CD1c-positive myeloid dendritic cell (primary cell): ENCODE results near the gene CROCC2.

ENCODE experiments used
- DNase-seq: peaks from one replicate; pipeline ENCODE4 v3.0.0-alpha.2; 2016; ENCODE audit errors: extremely low spot score

Gene CROCC2

DNA sequence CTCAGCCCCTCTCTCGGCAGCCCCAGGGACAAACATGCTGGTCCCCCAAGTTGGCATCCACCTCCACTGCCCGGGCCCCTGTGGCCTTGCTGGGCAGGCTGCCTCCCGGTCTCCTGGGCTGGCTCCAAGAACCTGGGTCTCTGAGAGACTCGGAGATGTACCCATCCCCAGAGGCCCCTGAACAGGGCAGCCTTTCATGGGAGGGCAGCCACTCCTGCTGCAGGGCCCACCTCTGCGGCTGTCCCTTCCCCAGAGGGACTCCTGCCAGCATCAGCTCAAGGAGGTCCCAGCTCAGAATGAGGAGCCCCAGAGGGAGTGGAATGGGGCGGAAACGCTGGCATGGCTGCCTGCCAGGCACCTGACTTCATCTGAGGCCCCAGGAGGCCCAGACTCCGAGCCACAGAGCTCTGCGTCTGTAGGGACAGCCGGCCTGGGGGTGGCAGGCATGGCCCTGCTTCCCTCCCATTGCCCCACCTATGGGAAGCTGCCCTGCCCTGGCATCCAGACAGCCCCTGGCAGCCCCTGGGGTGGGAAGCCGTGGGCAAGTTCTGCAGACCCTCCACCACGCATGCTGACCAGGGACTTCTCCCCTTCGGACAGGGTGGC lies 857 bp upstream of the CROCC2 start:
- no peak for DNase-seq

DNA sequence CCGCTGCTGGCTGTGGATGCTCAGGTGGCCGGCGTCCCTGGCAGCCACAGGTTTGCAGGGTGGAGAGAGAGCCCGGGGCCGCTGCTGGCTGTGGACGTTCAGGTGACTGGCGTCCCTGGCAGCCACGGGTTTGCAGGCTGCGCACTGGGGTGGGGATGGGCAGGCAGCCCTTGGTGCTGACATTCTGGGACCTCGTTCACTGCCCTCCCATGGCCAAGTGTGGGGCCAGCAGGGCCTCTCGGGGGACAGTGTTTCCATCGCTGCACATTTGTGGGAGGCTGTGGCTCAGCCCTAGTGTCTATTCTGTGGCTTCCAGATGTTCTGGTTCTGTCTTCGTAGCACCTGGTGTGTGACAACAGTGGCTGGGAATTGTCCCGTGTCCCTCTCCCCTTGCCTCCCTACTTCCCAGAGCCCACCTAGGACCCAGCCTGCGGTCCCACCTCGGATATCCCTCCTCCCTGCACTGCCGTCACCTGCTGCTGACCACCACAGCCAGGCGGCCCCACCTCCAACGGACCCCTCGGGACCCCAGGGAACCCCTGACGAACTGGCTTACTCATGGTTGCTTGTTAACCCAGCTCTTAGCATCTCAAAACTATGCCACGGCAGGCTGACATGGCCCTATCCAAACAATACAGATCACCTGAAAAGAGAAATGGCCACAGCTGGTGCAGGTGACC lies 915 bp downstream of the CROCC2 start:
- DNase-seq = no peak

DNA sequence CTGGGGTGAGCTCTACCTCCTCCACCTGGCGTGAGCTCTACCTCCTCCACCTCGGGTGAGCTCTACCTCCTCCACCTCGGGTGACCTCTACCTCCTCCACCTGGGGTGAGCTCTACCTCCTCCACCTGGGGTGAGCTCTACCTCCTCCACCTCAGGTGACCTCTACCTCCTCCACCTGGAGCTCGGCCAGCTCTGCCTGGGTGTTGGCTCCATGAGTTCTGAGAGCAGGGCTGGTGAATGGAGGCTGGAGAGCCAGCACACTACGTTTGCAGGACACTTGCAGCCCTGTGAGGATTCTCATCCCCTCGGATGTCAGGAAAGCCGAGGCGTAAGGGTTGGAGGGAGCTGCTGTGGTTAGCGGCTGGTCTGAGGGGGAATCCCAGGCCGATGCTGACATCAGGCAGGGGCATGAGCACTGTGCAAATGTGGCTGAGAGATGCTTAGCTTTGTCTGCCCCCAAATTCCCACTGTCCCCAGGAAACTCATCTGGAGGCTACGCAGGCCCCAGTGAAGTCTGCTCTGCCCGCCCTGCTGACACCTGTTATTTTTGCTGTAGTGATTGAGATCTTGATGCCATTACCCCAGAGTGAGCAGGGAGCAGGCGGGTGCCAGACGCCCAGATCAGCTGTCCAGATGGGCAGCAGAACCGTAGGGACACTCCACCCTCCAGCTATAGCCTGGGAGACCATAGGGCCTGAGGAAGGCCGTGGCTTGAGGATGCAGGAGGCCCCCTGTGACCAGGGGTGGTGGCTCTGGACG lies 3.3 kb downstream of the CROCC2 start:
- DNase-seq = no peak

DNA sequence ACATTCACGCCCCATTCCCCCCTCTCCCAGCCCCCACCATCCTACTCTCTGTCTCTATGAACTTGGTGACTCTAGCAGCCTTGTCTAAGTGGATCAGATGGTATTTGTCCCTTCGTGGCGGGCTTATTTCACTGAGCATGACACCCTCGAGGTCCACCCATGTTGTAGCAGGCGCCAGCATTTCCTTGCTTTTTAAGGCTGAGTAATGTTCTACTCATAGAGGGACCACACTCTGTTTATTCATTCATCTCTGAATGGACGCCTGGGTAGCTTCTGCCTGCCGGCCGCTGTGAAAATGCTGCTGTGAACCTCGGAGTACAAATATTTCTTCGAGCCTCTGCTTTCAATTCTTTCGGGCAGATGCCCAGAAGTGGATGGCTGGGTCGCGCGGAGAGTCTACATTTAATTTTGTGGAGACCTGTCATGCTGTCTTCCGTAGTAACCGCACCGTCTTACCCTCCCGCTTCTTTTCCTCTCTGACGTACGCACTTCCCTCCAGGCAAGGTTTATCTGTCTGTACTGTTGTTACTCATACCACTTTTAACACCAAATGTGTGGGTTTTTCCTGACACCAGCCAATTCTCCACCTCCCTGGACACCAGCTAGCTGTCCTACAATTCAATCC lies 5.6 kb downstream of the CROCC2 start:
- no peak for DNase-seq

DNA sequence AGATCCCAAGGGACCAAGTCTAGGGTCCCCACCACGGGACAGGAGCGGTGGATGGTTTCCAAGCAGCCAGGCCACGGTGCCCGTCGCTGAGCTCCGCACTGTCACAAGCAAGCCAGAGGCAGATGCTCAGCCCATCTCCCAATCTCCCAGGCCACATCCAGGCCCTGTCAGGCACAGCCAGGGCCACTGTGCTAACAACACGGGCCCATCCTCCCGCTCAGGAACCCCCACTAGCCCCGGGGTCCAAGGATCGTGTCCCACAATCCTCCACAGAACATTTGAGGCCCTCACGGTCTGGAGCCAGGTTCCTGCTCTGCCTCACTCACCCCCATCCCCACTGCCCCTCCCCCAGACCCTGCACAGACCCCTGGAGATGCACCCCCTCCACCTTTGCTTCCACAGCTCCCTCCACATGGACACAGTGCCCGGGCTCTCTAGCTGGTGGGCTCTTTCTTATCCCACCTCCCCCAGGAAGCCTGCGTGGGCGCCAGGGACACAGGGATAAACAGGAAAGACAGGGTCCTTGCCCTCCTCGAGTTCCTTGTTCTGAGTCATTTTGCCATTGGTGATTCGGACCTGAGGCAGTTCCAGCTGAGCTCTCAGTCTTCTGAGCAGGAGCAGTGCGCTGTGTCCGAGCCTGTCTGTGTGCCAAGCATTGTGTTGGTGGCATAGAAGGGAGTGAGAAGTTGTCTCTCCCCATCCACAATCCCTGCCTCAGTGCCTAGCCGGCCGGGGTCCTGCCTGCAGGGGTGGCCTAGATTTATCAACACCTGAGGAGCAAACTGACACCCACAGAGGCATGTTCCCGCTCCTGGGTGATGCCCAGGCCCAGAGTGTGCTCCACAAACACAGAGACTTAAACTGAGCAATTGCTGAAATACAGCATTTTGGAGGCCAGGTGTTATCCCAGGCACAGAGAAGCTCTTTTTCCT lies 7.0 kb downstream of the CROCC2 start:
- no peak for DNase-seq

DNA sequence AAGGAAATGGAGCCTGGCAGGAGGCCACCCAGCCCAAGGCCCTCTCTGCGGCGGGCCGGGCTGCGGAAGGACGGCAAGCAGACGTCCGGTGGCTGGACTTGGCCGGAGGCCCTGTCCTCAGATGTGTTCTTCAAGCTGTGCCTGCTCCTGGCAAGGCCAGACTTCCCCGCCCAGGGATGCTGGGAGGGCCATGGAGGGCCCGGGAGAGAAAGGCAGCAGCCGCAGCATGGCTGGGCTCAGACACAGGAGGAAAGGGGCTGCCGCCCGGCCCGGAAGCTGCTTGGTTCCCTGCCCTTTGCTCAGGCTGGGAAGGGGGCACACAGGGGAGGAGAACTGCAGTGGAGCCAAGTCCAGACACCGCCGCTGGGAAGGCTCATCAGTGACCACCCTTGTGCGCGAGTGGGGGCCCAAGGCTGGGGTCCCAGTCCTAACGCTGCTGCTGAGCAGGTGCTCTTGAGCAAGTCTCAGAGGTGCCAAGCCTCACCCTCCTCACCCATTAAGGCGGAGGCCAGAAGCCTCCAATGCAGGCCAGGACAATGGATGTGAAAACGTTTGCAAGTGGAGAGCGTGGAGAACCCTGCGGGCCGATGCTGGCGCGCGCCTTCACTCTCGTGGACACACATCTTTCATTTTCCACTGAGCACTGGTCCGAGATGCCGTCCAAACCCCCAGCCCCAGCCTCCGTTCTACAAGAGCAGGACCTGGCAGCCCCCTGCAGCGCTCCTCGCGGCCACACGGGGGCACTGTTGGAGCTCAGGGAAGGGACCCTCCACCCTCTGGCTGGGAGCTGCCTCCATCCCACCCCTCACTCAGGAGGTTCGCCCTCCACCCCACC lies 7.9 kb downstream of the CROCC2 start:
- DNase-seq = peak; percentile 58

DNA sequence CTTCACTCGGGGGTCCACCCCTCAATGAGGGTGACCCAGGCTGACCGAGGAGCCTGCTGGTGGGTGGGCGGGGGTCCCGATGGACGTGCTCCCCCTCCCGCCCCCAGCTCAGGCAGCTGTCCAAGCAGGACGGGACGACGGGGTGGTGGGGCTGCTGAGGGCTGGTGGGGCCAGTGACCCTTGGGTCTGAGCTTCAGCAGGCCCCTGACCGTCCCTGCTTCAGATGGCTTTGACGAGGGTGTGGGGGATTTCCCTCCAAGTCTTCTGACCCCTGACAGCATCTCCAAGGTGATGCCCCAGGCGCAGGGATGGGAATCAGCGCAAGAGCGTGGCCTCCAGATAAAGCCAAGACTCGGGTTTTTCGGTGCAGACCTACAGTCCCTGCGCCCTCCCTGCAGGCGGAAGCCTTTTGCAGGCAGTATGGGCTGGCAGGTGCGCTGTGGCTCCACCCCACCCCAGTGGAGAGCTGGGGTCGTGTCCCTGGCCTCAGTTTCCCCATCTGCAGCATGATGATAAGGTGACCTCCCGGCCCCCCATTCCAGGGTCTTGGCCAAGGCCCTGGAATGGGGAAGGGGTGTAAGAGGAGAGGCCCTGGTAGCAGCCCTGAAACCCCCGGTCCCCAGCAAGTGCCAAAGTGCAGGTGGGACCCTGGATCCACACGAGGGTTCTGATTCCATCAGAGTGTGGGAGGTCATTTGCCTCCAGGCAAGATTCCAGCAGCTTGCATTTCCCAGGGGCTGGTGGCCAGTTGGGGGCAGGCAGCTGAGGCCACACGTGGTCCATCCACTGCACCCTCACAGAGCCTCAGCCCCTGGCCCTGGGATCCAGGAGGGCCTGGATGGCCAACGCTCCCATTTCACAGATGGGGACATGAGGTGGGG lies 8.7 kb downstream of the CROCC2 start:
- DNase-seq = no peak

DNA sequence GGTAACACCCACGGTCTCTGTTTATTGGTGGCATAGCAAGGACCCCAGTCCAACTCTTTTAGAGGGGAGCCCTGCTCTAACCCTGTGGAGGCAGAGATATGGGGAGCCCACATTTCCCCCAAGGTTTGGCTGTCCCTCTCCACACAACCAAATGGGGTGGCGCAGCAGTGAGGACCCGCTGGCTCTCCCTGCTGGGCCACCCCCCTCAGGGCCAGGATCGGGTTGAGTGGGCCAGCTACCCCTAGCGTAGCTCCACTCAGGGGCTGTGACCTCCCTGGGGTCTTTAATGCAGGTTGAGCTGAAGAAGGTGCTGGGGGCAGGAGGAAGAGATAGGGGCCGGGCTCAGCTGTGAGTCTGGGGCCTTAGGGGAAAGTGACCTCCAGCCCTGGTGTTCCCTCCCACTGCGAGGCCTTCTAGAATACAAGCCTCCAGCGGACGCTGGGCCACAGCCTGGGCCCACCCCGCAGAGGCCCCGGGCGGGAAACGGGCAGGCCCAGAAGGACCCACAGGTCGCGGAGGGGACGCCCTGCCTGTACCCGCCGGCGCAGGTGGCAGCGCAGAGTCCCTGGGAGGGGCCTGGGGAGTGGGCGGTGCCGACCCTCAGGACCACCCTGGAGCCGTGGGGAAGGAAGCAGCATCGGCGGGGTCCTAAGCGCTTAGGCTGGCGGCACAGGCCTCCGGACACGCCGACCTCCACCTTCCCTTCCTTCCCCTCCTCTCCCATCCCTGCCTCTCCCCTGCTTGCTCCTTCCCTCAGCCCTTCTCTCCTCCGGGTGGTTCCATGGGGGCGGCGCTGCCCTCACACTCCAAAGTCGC lies 9.6 kb downstream of the CROCC2 start:
- no peak for DNase-seq

DNA sequence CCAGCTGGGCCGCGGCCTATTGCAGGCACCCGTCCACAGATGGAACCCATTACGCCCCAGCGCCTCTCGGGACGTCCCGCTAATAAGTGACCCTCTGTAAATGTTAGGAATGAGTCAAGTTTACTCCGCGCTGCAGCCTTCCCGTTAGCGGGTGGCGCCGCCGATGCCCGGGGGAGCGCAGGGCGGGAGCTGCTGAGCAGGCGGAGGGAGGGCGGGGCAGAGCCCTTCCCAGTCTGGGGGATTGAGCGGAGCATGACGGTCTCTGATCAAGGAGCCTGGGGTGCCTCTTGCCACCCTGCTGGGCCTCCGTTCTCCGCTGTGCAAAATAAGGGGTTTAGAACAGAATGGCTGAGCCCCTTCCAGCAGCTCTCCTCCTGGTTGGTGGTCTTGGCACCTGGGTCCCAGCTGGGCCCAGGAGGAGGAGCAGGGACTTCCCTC lies 10.5 kb downstream of the CROCC2 start:
- peak; percentile 15 for DNase-seq

DNA sequence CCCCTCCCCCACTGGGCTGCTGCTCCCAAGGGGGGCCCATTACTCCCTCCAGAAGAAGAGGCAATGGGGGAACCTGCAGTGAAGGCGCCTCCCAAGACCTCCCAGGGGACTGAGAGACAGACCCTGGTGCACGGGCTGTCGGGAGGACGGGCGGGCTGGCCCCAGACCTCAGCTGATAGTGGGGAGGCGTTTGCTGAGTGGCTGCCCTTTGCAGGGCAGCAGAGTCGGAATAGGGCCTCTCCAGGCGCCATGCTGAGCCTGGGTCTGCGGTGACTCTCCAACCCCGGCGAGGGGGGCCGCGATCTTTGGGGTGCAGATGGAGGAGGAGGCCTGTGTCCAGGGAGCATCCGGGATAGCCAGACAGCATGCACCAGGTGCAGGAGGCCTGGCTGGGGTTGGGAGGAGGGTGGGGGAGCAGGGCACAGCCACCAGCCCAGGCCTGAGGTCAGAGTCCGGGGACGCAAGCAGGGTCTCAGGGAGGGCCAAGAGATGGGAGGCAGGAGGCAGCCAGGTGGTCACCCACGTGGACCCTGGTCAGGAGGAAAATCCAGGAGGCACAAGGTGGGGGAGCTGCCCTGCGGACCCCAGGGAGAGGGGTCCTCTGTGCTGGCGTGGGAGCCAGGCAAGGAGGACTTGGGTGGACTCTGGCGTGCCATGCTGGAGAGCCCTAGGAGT lies 11.0 kb downstream of the CROCC2 start:
- DNase-seq = no peak

DNA sequence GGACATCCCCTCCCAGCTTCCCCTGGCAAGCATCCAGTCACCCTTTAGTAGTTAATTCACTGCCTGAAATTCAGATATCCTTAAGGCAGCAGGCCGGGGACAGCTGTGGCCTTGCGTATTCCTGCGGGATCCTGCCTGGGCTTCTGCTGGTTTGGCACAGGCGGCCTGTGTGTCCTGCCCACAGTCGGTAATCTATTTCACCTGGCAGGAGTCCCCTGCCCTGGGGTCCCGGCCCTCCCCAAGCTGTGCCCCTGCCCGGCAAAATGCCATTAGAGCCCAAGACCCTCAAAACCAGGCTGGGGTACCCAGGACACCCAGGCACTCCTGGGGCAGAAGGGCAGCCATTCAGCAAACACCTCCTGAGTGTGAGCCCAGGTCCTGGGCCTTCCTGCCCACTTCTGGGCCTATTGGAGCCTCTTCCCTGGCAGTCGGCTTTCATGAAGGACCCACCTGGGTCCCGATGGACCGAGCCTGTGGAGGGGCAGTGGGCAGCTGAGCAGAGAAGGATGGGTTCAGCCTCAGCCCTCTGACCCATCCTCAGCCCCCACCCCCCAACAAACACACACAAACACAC lies 11.6 kb downstream of the CROCC2 start:
- no peak for DNase-seq

DNA sequence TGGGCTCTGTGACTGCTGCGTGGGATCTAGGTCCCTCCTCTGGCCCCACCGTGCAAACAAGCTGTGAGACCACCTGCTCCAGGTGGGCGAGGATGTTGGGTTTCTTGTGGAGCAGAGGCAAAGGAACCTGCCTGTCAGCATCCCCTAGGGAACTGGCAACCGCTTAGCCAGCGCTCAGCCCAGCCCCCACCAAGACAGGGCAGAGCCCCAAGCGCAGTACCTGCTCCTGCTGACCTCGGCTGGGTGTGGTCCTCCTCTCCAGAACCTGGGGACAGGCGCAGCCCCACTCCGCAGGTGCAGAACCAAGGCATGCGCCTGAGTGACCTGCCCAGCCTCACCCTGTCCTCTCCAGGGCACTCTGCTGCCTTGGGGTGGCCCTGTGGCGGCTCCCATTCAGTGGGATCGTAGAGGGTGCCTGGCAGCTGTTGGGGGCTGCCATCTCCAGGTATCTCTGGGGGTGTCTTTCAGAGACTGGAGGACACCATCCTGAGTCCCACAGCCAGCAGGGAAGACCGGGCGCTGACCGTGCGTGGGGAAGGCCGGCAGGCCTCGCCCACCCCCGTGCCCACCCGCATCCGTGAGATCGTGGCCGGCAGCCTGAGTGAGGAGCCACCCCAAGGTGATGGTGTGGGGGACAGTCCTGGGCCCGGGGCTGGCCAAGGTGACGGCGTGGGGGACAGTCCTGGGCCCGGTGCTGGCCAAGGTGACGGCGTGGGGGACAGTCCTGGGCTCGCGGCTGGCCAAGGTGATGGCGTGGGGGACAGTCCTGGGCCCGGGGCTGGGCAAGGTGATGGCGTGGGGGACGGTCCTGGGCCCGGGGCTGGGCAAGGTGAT lies 12.3 kb downstream of the CROCC2 start:
- no peak for DNase-seq

DNA sequence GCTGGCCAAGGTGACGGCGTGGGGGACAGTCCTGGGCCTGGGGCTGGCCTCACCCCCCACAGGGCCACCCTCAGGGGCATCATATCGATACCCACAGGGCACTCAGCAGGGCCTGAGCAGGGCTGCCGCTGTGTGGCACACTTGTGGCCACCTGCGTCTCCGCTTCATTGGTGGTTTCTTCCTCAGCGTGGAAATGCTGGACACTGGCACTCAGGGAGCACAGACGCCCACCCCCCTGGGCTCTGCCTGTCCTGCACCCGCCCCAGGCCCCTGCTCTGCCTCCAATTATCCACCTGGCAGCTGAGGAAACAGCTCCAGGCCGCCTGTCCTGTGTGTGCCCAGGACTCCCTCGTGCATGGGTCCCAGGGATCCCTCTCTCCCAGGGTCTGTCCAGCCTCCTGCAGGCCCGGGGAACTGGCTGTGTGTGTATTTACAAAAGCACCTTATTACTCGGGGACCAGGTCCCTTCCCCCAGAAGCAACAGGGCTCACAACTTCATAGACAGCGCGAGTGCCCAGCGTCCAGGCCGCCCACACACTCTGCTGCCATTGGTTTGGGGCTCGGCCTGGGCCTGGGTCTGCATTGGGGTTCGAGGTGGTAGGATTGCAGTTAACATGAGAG lies 13.1 kb downstream of the CROCC2 start:
- no peak for DNase-seq

DNA sequence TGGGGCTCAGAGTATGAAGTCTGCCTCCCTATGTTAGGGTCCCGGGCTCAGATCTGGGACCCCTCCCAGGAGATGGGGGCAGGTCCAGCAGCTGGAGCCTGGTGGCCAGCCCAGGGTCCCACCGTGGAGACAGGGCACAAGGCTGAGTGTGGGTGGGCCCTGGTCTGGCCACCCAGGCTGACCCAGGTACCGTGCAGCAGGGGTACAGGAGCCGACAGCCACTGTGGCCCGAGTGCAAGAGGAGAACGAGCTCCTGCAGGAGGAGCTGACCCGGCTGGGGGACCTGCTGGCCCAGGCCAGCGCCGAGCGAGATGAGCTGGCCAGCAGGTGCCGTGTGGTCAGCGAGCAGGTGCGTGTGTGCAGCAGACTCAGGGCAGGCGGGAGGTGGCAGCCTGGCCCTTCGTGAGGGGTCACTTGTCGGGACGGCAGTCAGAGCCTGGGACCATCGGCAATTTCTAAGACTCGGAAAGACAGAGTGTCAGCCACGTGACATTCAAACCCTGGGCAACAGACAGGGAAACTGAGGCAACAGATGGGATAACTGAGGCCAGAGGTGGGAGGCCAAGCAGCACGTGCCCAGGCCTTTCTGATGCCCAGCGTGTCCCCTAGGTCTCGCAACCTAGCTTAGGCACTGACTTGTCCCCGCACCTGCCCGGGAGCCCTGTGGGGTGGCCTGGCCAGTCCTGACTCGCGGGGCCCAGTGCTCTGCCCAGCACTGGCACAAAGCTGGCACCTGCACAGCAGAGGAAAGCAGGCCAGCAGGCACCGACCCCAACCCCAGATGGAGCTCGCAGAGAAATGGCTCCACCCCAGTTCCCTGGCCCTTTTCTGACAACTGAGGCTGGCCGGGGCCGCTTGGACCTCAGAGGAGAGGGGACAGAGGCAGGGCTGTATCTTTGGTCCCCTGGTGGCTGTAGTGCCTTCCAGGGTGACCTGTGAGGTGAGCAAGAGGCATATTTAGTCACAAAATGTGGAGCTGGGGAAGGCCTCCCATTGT lies 13.9 kb downstream of the CROCC2 start:
- no peak for DNase-seq

DNA sequence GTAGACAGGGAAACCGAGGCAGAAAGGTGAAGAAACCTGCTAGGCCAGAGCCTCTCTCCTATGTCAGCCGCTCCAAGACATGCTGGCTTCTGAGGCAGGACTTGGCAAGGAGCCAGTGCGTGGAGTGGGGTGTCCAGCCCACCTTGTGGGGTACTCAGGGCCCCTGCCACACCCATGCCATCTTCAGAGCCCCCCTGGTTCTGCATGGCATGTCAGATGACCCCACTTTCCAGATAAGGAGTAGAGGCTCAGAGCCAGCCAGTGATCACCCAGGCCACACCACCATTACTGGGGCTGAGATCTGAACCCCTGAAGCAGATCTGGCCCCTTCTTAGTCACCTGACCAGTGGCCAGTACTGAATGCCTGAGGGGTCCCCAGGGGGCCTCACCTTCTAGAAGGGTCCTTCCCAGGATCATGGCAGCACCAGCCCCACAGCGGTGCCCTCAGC lies 14.7 kb downstream of the CROCC2 start:
- no peak for DNase-seq
